ENCODE results near the gene VCL.
"Not testable (repeated sequence)": the region's sequence is repeated elsewhere in the genome, so short reads cannot be mapped to it uniquely, and the experiment has no call there.

Gene VCL

GRCh38 chr10:74048433-74048832, 50.5 kb downstream of the VCL start:
- peaks cover 32% of the 10 kb centered on the region for H3K4me1 ChIP-seq (ENCODE audit: insufficient read depth, low read length)
- H3K9me3 ChIP-seq (ENCODE audit: low read length) = no peaks in the 10 kb centered on the region
- no peak overlapping the region for H3K4me3 ChIP-seq (ENCODE audit: low read depth in 1 of 2, low read length in 2 of 2)
- no peak overlapping the region for H3K27ac ChIP-seq (ENCODE audit: low read depth, low read length)
- peaks cover 17% of the 10 kb centered on the region for H3K36me3 ChIP-seq (ENCODE audit: insufficient read depth, low read length)
- H3K27me3 ChIP-seq (ENCODE audit: control insufficient read depth in 1 of 2, insufficient read depth in 2 of 2, low read length in 2 of 2) = no peaks in the 10 kb centered on the region
- H3K9ac ChIP-seq (ENCODE audit: low read length) = no peak overlapping the region

GRCh38 chr10:74049955-74050354, 52.0 kb downstream of the VCL start:
- peaks cover 39% of the 10 kb centered on the region for H3K4me1 ChIP-seq (ENCODE audit: insufficient read depth, low read length)
- no peak overlapping the region for H3K4me3 ChIP-seq (ENCODE audit: low read depth in 1 of 2, low read length in 2 of 2)
- no peak overlapping the region for H3K27ac ChIP-seq (ENCODE audit: low read depth, low read length)
- H3K27me3 ChIP-seq (ENCODE audit: control insufficient read depth in 1 of 2, insufficient read depth in 2 of 2, low read length in 2 of 2) = no peaks in the 10 kb centered on the region
- H3K9me3 ChIP-seq (ENCODE audit: low read length) = no peaks in the 10 kb centered on the region
- H3K36me3 ChIP-seq (ENCODE audit: insufficient read depth, low read length) = peaks cover 6% of the 10 kb centered on the region
- no peak overlapping the region for H3K9ac ChIP-seq (ENCODE audit: low read length)

GRCh38 chr10:74050653-74051052, 52.7 kb downstream of the VCL start:
- no peaks in the 10 kb centered on the region for H3K27me3 ChIP-seq (ENCODE audit: control insufficient read depth in 1 of 2, insufficient read depth in 2 of 2, low read length in 2 of 2)
- H3K9me3 ChIP-seq (ENCODE audit: low read length) = no peaks in the 10 kb centered on the region
- peaks cover 39% of the 10 kb centered on the region for H3K4me1 ChIP-seq (ENCODE audit: insufficient read depth, low read length)
- H3K9ac ChIP-seq (ENCODE audit: low read length) = no peak overlapping the region
- no peak overlapping the region for H3K27ac ChIP-seq (ENCODE audit: low read depth, low read length)
- H3K36me3 ChIP-seq (ENCODE audit: insufficient read depth, low read length) = peaks cover 6% of the 10 kb centered on the region
- H3K4me3 ChIP-seq (ENCODE audit: low read depth in 1 of 2, low read length in 2 of 2) = no peak overlapping the region

- H3K4me3 ChIP-seq (ENCODE audit: low read depth in 1 of 2, low read length in 2 of 2) = no peak overlapping the region
- H3K9ac ChIP-seq (ENCODE audit: low read length) = no peak overlapping the region
- H3K27me3 ChIP-seq (ENCODE audit: control insufficient read depth in 1 of 2, insufficient read depth in 2 of 2, low read length in 2 of 2) = no peaks in the 10 kb centered on the region
- H3K36me3 ChIP-seq (ENCODE audit: insufficient read depth, low read length) = no peaks in the 10 kb centered on the region
- no peaks in the 10 kb centered on the region for H3K9me3 ChIP-seq (ENCODE audit: low read length)
- peaks cover 50% of the 10 kb centered on the region for H3K4me1 ChIP-seq (ENCODE audit: insufficient read depth, low read length)
- no peak overlapping the region for H3K27ac ChIP-seq (ENCODE audit: low read depth, low read length)
Observed at GRCh38 chr10:74051736-74052342, 53.9 kb downstream of the VCL start.

GRCh38 chr10:74052994-74053393, 55.1 kb downstream of the VCL start:
- H3K36me3 ChIP-seq (ENCODE audit: insufficient read depth, low read length) = no peaks in the 10 kb centered on the region
- H3K27ac ChIP-seq (ENCODE audit: low read depth, low read length) = no peak overlapping the region
- H3K4me1 ChIP-seq (ENCODE audit: insufficient read depth, low read length) = peaks cover 39% of the 10 kb centered on the region
- no peak overlapping the region for H3K4me3 ChIP-seq (ENCODE audit: low read depth in 1 of 2, low read length in 2 of 2)
- no peak overlapping the region for H3K9ac ChIP-seq (ENCODE audit: low read length)
- no peaks in the 10 kb centered on the region for H3K9me3 ChIP-seq (ENCODE audit: low read length)
- H3K27me3 ChIP-seq (ENCODE audit: control insufficient read depth in 1 of 2, insufficient read depth in 2 of 2, low read length in 2 of 2) = no peaks in the 10 kb centered on the region

- H3K27me3 ChIP-seq (ENCODE audit: control insufficient read depth in 1 of 2, insufficient read depth in 2 of 2, low read length in 2 of 2) = no peaks in the 10 kb centered on the region
- H3K4me3 ChIP-seq (ENCODE audit: low read depth in 1 of 2, low read length in 2 of 2) = no peak overlapping the region
- peaks cover 40% of the 10 kb centered on the region for H3K4me1 ChIP-seq (ENCODE audit: insufficient read depth, low read length)
- H3K9me3 ChIP-seq (ENCODE audit: low read length) = no peaks in the 10 kb centered on the region
- no peak overlapping the region for H3K27ac ChIP-seq (ENCODE audit: low read depth, low read length)
- no peak overlapping the region for H3K9ac ChIP-seq (ENCODE audit: low read length)
- no peaks in the 10 kb centered on the region for H3K36me3 ChIP-seq (ENCODE audit: insufficient read depth, low read length)
Observed at GRCh38 chr10:74055383-74056049, 57.6 kb downstream of the VCL start.

- H3K36me3 ChIP-seq (ENCODE audit: insufficient read depth, low read length) = no peaks in the 10 kb centered on the region
- no peak overlapping the region for H3K27ac ChIP-seq (ENCODE audit: low read depth, low read length)
- no peak overlapping the region for H3K4me3 ChIP-seq (ENCODE audit: low read depth in 1 of 2, low read length in 2 of 2)
- no peaks in the 10 kb centered on the region for H3K27me3 ChIP-seq (ENCODE audit: control insufficient read depth in 1 of 2, insufficient read depth in 2 of 2, low read length in 2 of 2)
- H3K4me1 ChIP-seq (ENCODE audit: insufficient read depth, low read length) = peaks cover 46% of the 10 kb centered on the region
- H3K9me3 ChIP-seq (ENCODE audit: low read length) = no peaks in the 10 kb centered on the region
- no peak overlapping the region for H3K9ac ChIP-seq (ENCODE audit: low read length)
Observed at GRCh38 chr10:74056050-74056818, 58.3 kb downstream of the VCL start.

- no peak overlapping the region for H3K27ac ChIP-seq (ENCODE audit: low read depth, low read length)
- H3K36me3 ChIP-seq (ENCODE audit: insufficient read depth, low read length) = peaks cover 7% of the 10 kb centered on the region
- H3K9ac ChIP-seq (ENCODE audit: low read length) = no peak overlapping the region
- H3K4me3 ChIP-seq (ENCODE audit: low read depth in 1 of 2, low read length in 2 of 2) = no peak overlapping the region
- no peaks in the 10 kb centered on the region for H3K9me3 ChIP-seq (ENCODE audit: low read length)
- peaks cover 42% of the 10 kb centered on the region for H3K4me1 ChIP-seq (ENCODE audit: insufficient read depth, low read length)
- no peaks in the 10 kb centered on the region for H3K27me3 ChIP-seq (ENCODE audit: control insufficient read depth in 1 of 2, insufficient read depth in 2 of 2, low read length in 2 of 2)
Observed at GRCh38 chr10:74058071-74058470, 60.2 kb downstream of the VCL start.

GRCh38 chr10:74058658-74059057, 60.7 kb downstream of the VCL start:
- Histone ChIP-seq H3K4me1 (ENCODE audit: insufficient read depth, low read length) (peaks cover 42% of the 10 kb centered on the region), H3K27ac (ENCODE audit: low read depth, low read length) (no peak overlapping the region), H3K27me3 (ENCODE audit: control insufficient read depth in 1 of 2, insufficient read depth in 2 of 2, low read length in 2 of 2) (no peaks in the 10 kb centered on the region), H3K9ac (ENCODE audit: low read length) (no peak overlapping the region), H3K9me3 (ENCODE audit: low read length) (peaks cover 4% of the 10 kb centered on the region), H3K36me3 (ENCODE audit: insufficient read depth, low read length) (peaks cover 13% of the 10 kb centered on the region), H3K4me3 (ENCODE audit: low read depth in 1 of 2, low read length in 2 of 2) (no peak overlapping the region)

- Histone ChIP-seq H3K4me3 (ENCODE audit: low read depth in 1 of 2, low read length in 2 of 2) (no peak overlapping the region), H3K9me3 (ENCODE audit: low read length) (peaks cover 4% of the 10 kb centered on the region), H3K36me3 (ENCODE audit: insufficient read depth, low read length) (peaks cover 20% of the 10 kb centered on the region), H3K27ac (ENCODE audit: low read depth, low read length) (no peak overlapping the region), H3K9ac (ENCODE audit: low read length) (no peak overlapping the region), H3K4me1 (ENCODE audit: insufficient read depth, low read length) (peaks cover 30% of the 10 kb centered on the region), H3K27me3 (ENCODE audit: control insufficient read depth in 1 of 2, insufficient read depth in 2 of 2, low read length in 2 of 2) (no peaks in the 10 kb centered on the region)
Observed at GRCh38 chr10:74061104-74061503, 63.2 kb downstream of the VCL start.

GRCh38 chr10:74061978-74062377, 64.1 kb downstream of the VCL start:
- H3K9ac ChIP-seq (ENCODE audit: low read length); H3K27ac ChIP-seq (ENCODE audit: low read depth, low read length); H3K9me3 ChIP-seq (ENCODE audit: low read length); H3K27me3 ChIP-seq (ENCODE audit: control insufficient read depth in 1 of 2, insufficient read depth in 2 of 2, low read length in 2 of 2); H3K4me3 ChIP-seq (ENCODE audit: low read depth in 1 of 2, low read length in 2 of 2): not testable (repeated sequence)
- H3K36me3 ChIP-seq (ENCODE audit: insufficient read depth, low read length) = peaks cover 20% of the 10 kb centered on the region
- peaks cover 24% of the 10 kb centered on the region for H3K4me1 ChIP-seq (ENCODE audit: insufficient read depth, low read length)
